Measurements from ENCODE around the gene ATP2C1.

ATP2C1 gene

GRCh38 chr3:130907966-130908365 is 14.1 kb downstream of the ATP2C1 start:
- Histone ChIP-seq H3K27ac (ENCODE audit: low read depth, low read length) (no peak overlapping the region), H2AFZ (ENCODE audit: low read length, unreplicated experiment) (no peak overlapping the region), H3K4me3 (ENCODE audit: low read depth, low read length) (no peak overlapping the region), H3K27me3 (ENCODE audit: insufficient read depth, low read length) (no peaks in the 10 kb centered on the region), H3K4me1 (ENCODE audit: control insufficient read depth, insufficient read depth, low read length, unreplicated experiment) (peaks cover 37% of the 10 kb centered on the region), H3K36me3 (ENCODE audit: insufficient read depth, low read length) (no peaks in the 10 kb centered on the region), H3K79me2 (ENCODE audit: control insufficient read depth, insufficient read depth, low read length, unreplicated experiment) (peaks cover 61% of the 10 kb centered on the region)

- H3K79me2 ChIP-seq (ENCODE audit: control insufficient read depth, insufficient read depth, low read length, unreplicated experiment), result peaks cover 57% of the 10 kb centered on the region
- H3K36me3 ChIP-seq (ENCODE audit: insufficient read depth, low read length), result no peaks in the 10 kb centered on the region
- H3K4me3 ChIP-seq (ENCODE audit: low read depth, low read length), result no peak overlapping the region
- no peaks in the 10 kb centered on the region for H3K27me3 ChIP-seq (ENCODE audit: insufficient read depth, low read length)
- no peak overlapping the region for H3K27ac ChIP-seq (ENCODE audit: low read depth, low read length)
- no peak overlapping the region for H2AFZ ChIP-seq (ENCODE audit: low read length, unreplicated experiment)
- H3K4me1 ChIP-seq (ENCODE audit: control insufficient read depth, insufficient read depth, low read length, unreplicated experiment), result no peaks in the 10 kb centered on the region
Measured at GRCh38 chr3:130915567-130916292, 21.8 kb downstream of the ATP2C1 start.

GRCh38 chr3:130916507-130917167 is 22.8 kb downstream of the ATP2C1 start:
- Histone ChIP-seq H2AFZ (ENCODE audit: low read length, unreplicated experiment) (no peak overlapping the region), H3K27ac (ENCODE audit: low read depth, low read length) (no peak overlapping the region), H3K36me3 (ENCODE audit: insufficient read depth, low read length) (no peaks in the 10 kb centered on the region), H3K79me2 (ENCODE audit: control insufficient read depth, insufficient read depth, low read length, unreplicated experiment) (peaks cover 63% of the 10 kb centered on the region), H3K27me3 (ENCODE audit: insufficient read depth, low read length) (no peaks in the 10 kb centered on the region), H3K4me3 (ENCODE audit: low read depth, low read length) (no peak overlapping the region), H3K4me1 (ENCODE audit: control insufficient read depth, insufficient read depth, low read length, unreplicated experiment) (no peaks in the 10 kb centered on the region)

- Histone ChIP-seq H3K27ac (ENCODE audit: low read depth, low read length) (no peak overlapping the region), H3K4me1 (ENCODE audit: control insufficient read depth, insufficient read depth, low read length, unreplicated experiment) (no peaks in the 10 kb centered on the region), H3K4me3 (ENCODE audit: low read depth, low read length) (no peak overlapping the region), H3K79me2 (ENCODE audit: control insufficient read depth, insufficient read depth, low read length, unreplicated experiment) (peaks cover 78% of the 10 kb centered on the region), H3K27me3 (ENCODE audit: insufficient read depth, low read length) (no peaks in the 10 kb centered on the region), H3K36me3 (ENCODE audit: insufficient read depth, low read length) (no peaks in the 10 kb centered on the region), H2AFZ (ENCODE audit: low read length, unreplicated experiment) (no peak overlapping the region)
Measured at GRCh38 chr3:130918328-130918727, 24.4 kb downstream of the ATP2C1 start.

GRCh38 chr3:130925628-130926027 is 31.7 kb downstream of the ATP2C1 start:
- Histone ChIP-seq H3K36me3 (ENCODE audit: insufficient read depth, low read length) (no peaks in the 10 kb centered on the region; the same call in 1 of the 2 replicates), H3K4me3 (ENCODE audit: low read depth, low read length) (peak overlapping the region; percentile 5; the same call in 1 of the 2 replicates), H3K79me2 (ENCODE audit: control insufficient read depth, insufficient read depth, low read length, unreplicated experiment) (peaks cover 89% of the 10 kb centered on the region), H3K27me3 (ENCODE audit: insufficient read depth, low read length) (no peaks in the 10 kb centered on the region), H3K27ac (ENCODE audit: low read depth, low read length) (no peak overlapping the region), H3K4me1 (ENCODE audit: control insufficient read depth, insufficient read depth, low read length, unreplicated experiment) (peaks cover 29% of the 10 kb centered on the region), H2AFZ (ENCODE audit: low read length, unreplicated experiment) (no peak overlapping the region)

GRCh38 chr3:130926504-130926903 is 32.6 kb downstream of the ATP2C1 start:
- no peaks in the 10 kb centered on the region; the same call in 1 of the 2 replicates for H3K36me3 ChIP-seq (ENCODE audit: insufficient read depth, low read length)
- H3K79me2 ChIP-seq (ENCODE audit: control insufficient read depth, insufficient read depth, low read length, unreplicated experiment), result peaks cover 83% of the 10 kb centered on the region
- H3K27ac ChIP-seq (ENCODE audit: low read depth, low read length), result peak overlapping the region; percentile 44; the same call in 1 of the 2 replicates
- H3K27me3 ChIP-seq (ENCODE audit: insufficient read depth, low read length), result no peaks in the 10 kb centered on the region
- H3K4me3 ChIP-seq (ENCODE audit: low read depth, low read length), result no peak overlapping the region
- no peak overlapping the region for H2AFZ ChIP-seq (ENCODE audit: low read length, unreplicated experiment)
- peaks cover 29% of the 10 kb centered on the region for H3K4me1 ChIP-seq (ENCODE audit: control insufficient read depth, insufficient read depth, low read length, unreplicated experiment)

- peaks cover 5% of the 10 kb centered on the region for H3K36me3 ChIP-seq (ENCODE audit: insufficient read depth, low read length)
- H2AFZ ChIP-seq (ENCODE audit: low read length, unreplicated experiment), result no peak overlapping the region
- H3K4me3 ChIP-seq (ENCODE audit: low read depth, low read length), result no peak overlapping the region
- H3K27me3 ChIP-seq (ENCODE audit: insufficient read depth, low read length), result no peaks in the 10 kb centered on the region
- H3K27ac ChIP-seq (ENCODE audit: low read depth, low read length), result no peak overlapping the region
- H3K79me2 ChIP-seq (ENCODE audit: control insufficient read depth, insufficient read depth, low read length, unreplicated experiment), result peaks cover 55% of the 10 kb centered on the region
- H3K4me1 ChIP-seq (ENCODE audit: control insufficient read depth, insufficient read depth, low read length, unreplicated experiment), result peaks cover 44% of the 10 kb centered on the region
Measured at GRCh38 chr3:130929804-130930203, 35.9 kb downstream of the ATP2C1 start.

- Histone ChIP-seq H3K4me1 (ENCODE audit: control insufficient read depth, insufficient read depth, low read length, unreplicated experiment) (peaks cover 28% of the 10 kb centered on the region), H3K27ac (ENCODE audit: low read depth, low read length) (no peak overlapping the region), H3K4me3 (ENCODE audit: low read depth, low read length) (no peak overlapping the region), H3K36me3 (ENCODE audit: insufficient read depth, low read length) (peaks cover 5% of the 10 kb centered on the region), H3K27me3 (ENCODE audit: insufficient read depth, low read length) (no peaks in the 10 kb centered on the region), H3K79me2 (ENCODE audit: control insufficient read depth, insufficient read depth, low read length, unreplicated experiment) (peaks cover 27% of the 10 kb centered on the region), H2AFZ (ENCODE audit: low read length, unreplicated experiment) (no peak overlapping the region)
Measured at GRCh38 chr3:130932979-130933378, 39.1 kb downstream of the ATP2C1 start.

- H3K4me3 ChIP-seq (ENCODE audit: low read depth, low read length), result peak overlapping the region; percentile 42; the same call in 1 of the 2 replicates
- H3K79me2 ChIP-seq (ENCODE audit: control insufficient read depth, insufficient read depth, low read length, unreplicated experiment), result peaks cover 20% of the 10 kb centered on the region
- H2AFZ ChIP-seq (ENCODE audit: low read length, unreplicated experiment), result no peak overlapping the region
- peak overlapping the region; percentile 8; the same call in 1 of the 2 replicates for H3K27ac ChIP-seq (ENCODE audit: low read depth, low read length)
- H3K27me3 ChIP-seq (ENCODE audit: insufficient read depth, low read length), result no peaks in the 10 kb centered on the region
- H3K4me1 ChIP-seq (ENCODE audit: control insufficient read depth, insufficient read depth, low read length, unreplicated experiment), result peaks cover 27% of the 10 kb centered on the region
- H3K36me3 ChIP-seq (ENCODE audit: insufficient read depth, low read length), result peaks cover 5% of the 10 kb centered on the region
Measured at GRCh38 chr3:130933801-130934345, 40.0 kb downstream of the ATP2C1 start.

GRCh38 chr3:130934442-130935089 is 40.7 kb downstream of the ATP2C1 start:
- Histone ChIP-seq H3K27ac (ENCODE audit: low read depth, low read length) (peak overlapping the region; percentile 8; the same call in 1 of the 2 replicates), H3K36me3 (ENCODE audit: insufficient read depth, low read length) (peaks cover 5% of the 10 kb centered on the region), H3K79me2 (ENCODE audit: control insufficient read depth, insufficient read depth, low read length, unreplicated experiment) (peaks cover 14% of the 10 kb centered on the region), H3K4me1 (ENCODE audit: control insufficient read depth, insufficient read depth, low read length, unreplicated experiment) (peaks cover 27% of the 10 kb centered on the region), H2AFZ (ENCODE audit: low read length, unreplicated experiment) (no peak overlapping the region), H3K4me3 (ENCODE audit: low read depth, low read length) (peak overlapping the region; percentile 42), H3K27me3 (ENCODE audit: insufficient read depth, low read length) (no peaks in the 10 kb centered on the region)

All from ACC112 (cell line).